Esophagus squamous epithelium (tissue), 4 donors: ENCODE data around the gene HBD.

Experiments used
- POLR2A ChIP-seq, 4 donors: fragments of 450-650 bp; IDR thresholded peaks; one replicate each; pipeline ENCODE4 v1.6.1; 2017; ENCODE audit warnings: antibody characterized with exemption in 4 of 4, mild to moderate bottlenecking in 4 of 4, moderate library complexity in 3 of 4
- TF ChIP-seq, protein P1 (sequence below), 6 experiments: fragments of 450-650 bp in 4 of 6; fragments of 200-600 bp in 2 of 6; sonication (generic) in 2 of 6; IDR thresholded peaks; one replicate each; pipeline ENCODE4 v1.5.1; 2016 to 2019; ENCODE audit warnings: antibody characterized with exemption in 6 of 6, mild to moderate bottlenecking in 4 of 6, moderate library complexity in 4 of 6

DNA sequence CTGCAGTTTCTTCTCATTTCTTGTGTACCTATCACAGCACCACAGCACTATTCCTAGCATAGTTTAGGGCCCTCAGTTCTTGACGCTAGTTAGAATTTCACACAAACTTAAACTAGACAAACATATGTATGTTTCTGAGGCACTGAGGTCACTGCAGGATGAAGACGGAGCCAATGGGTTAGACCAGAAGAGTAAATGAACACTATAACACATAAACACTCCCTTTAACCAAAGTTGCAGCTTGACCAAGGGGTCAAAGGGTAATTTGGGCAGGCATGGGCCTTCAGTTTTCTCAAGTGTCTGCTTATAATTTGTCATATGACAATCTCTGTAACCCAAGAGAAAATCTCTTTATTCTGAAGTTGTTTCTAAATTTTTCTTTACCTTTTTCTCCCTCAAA lies 48.3 kb upstream of the HBD start:
- TF ChIP-seq, protein P1, sequence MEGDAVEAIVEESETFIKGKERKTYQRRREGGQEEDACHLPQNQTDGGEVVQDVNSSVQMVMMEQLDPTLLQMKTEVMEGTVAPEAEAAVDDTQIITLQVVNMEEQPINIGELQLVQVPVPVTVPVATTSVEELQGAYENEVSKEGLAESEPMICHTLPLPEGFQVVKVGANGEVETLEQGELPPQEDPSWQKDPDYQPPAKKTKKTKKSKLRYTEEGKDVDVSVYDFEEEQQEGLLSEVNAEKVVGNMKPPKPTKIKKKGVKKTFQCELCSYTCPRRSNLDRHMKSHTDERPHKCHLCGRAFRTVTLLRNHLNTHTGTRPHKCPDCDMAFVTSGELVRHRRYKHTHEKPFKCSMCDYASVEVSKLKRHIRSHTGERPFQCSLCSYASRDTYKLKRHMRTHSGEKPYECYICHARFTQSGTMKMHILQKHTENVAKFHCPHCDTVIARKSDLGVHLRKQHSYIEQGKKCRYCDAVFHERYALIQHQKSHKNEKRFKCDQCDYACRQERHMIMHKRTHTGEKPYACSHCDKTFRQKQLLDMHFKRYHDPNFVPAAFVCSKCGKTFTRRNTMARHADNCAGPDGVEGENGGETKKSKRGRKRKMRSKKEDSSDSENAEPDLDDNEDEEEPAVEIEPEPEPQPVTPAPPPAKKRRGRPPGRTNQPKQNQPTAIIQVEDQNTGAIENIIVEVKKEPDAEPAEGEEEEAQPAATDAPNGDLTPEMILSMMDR (IDR thresholded peaks at IDR 0.05): no peak
- TF ChIP-seq POLR2A (IDR thresholded peaks at IDR 0.05): no peak
